Suppressor macrophage treated with lipopolysaccharide for 1 hour (primary cell): Measurements from ENCODE around the gene TMCO4.

Source experiments
- DNase-seq, 3 donors: peaks; one replicate each; pipeline ENCODE4 v3.0.0-alpha.2; 2020 to 2022

The TMCO4 gene

GRCh38 chr1:19680644-19681043 is 119.1 kb downstream of the TMCO4 start:
- DNase-seq: no peak

- DNase-seq: no peak
These were observed 120.0 kb downstream of the TMCO4 start for GRCh38 chr1:19679691-19680090.

GRCh38 chr1:19678931-19679453 is 120.7 kb downstream of the TMCO4 start:
- no peak for DNase-seq

- DNase-seq: no peak
These were observed 121.2 kb downstream of the TMCO4 start for GRCh38 chr1:19678493-19678892.

GRCh38 chr1:19676438-19676922 is 123.2 kb downstream of the TMCO4 start:
- DNase-seq: peak; percentile 35 to 56 (median 44)

GRCh38 chr1:19675797-19676196 is 123.9 kb downstream of the TMCO4 start:
- no peak for DNase-seq

- DNase-seq: no peak
These were observed 127.5 kb downstream of the TMCO4 start for GRCh38 chr1:19672237-19672636.

- DNase-seq: no peak
These were observed 128.9 kb downstream of the TMCO4 start for GRCh38 chr1:19670787-19671186.

GRCh38 chr1:19668888-19669287 is 130.8 kb downstream of the TMCO4 start:
- DNase-seq: no peak

- no peak for DNase-seq
These were observed 133.9 kb downstream of the TMCO4 start for GRCh38 chr1:19665496-19666465.

GRCh38 chr1:19665186-19665495 is 134.6 kb downstream of the TMCO4 start:
- no peak for DNase-seq

- DNase-seq: peak in 1 of 3 donors; percentile 39
These were observed 135.1 kb downstream of the TMCO4 start, which contains the start of gene HTR6 for GRCh38 chr1:19664453-19665185. TSS of gene HTR6 (plus strand) at chr1:19664875. CDS start at chr1:19665754, 879 bp downstream.

GRCh38 chr1:19662313-19662712 is 137.4 kb downstream of the TMCO4 start:
- no peak for DNase-seq

- DNase-seq: peak; percentile 62 to 73 (median 69)
These were observed 137.9 kb downstream of the TMCO4 start for GRCh38 chr1:19661721-19662228.

GRCh38 chr1:19658186-19658585 is 141.5 kb downstream of the TMCO4 start:
- DNase-seq: no peak

GRCh38 chr1:19657511-19657910 is 142.2 kb downstream of the TMCO4 start:
- no peak for DNase-seq

- no peak for DNase-seq
These were observed 142.8 kb downstream of the TMCO4 start for GRCh38 chr1:19656780-19657466.

- DNase-seq: peak in 1 of 3 donors; percentile 30
These were observed 143.5 kb downstream of the TMCO4 start for GRCh38 chr1:19656134-19656779.

- no peak for DNase-seq
These were observed 144.0 kb downstream of the TMCO4 start for GRCh38 chr1:19655718-19656080.

GRCh38 chr1:19654886-19655717 is 144.6 kb downstream of the TMCO4 start:
- no peak for DNase-seq

- DNase-seq: no peak
These were observed 145.3 kb downstream of the TMCO4 start for GRCh38 chr1:19654386-19654785.
